ENCODE measurements around the gene PRIM1.

DNA sequence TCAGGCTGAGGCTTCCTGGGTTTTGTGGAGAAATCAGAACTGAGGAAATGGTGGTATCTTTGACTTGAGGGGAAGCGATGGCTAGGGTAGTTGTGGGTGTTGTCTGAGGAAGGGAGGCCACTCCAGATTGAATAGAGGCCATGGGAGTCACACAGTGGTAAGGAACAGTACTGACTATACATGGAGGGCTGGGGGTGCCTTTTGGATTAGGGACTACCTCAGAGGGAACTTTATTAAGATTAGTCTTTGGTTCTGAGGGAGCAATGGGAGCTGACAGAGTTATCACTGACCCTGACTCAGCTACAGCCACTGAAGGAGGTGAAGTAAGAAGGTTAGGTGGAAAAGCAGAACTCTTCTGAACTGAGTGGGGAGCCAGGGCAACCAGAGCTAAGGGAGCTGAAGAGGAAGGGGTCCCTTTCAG is 31.4 kb downstream of the PRIM1 start:
- TF ChIP-seq, protein P1, sequence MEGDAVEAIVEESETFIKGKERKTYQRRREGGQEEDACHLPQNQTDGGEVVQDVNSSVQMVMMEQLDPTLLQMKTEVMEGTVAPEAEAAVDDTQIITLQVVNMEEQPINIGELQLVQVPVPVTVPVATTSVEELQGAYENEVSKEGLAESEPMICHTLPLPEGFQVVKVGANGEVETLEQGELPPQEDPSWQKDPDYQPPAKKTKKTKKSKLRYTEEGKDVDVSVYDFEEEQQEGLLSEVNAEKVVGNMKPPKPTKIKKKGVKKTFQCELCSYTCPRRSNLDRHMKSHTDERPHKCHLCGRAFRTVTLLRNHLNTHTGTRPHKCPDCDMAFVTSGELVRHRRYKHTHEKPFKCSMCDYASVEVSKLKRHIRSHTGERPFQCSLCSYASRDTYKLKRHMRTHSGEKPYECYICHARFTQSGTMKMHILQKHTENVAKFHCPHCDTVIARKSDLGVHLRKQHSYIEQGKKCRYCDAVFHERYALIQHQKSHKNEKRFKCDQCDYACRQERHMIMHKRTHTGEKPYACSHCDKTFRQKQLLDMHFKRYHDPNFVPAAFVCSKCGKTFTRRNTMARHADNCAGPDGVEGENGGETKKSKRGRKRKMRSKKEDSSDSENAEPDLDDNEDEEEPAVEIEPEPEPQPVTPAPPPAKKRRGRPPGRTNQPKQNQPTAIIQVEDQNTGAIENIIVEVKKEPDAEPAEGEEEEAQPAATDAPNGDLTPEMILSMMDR (CRISPR knock-in tag; IDR thresholded peaks at IDR 0.05) = no peak
- TF ChIP-seq ZNF660 (CRISPR knock-in tag; IDR thresholded peaks at IDR 0.05; ENCODE audit: borderline replicate concordance, low read depth) (no peak), CHD2 (IDR thresholded peaks at IDR 0.05; ENCODE audit: low read depth, low read length) (no peak), KAT7 (CRISPR knock-in tag; IDR thresholded peaks at IDR 0.05; ENCODE audit: borderline replicate concordance) (no peak)
- TF ChIP-seq, protein P2, sequence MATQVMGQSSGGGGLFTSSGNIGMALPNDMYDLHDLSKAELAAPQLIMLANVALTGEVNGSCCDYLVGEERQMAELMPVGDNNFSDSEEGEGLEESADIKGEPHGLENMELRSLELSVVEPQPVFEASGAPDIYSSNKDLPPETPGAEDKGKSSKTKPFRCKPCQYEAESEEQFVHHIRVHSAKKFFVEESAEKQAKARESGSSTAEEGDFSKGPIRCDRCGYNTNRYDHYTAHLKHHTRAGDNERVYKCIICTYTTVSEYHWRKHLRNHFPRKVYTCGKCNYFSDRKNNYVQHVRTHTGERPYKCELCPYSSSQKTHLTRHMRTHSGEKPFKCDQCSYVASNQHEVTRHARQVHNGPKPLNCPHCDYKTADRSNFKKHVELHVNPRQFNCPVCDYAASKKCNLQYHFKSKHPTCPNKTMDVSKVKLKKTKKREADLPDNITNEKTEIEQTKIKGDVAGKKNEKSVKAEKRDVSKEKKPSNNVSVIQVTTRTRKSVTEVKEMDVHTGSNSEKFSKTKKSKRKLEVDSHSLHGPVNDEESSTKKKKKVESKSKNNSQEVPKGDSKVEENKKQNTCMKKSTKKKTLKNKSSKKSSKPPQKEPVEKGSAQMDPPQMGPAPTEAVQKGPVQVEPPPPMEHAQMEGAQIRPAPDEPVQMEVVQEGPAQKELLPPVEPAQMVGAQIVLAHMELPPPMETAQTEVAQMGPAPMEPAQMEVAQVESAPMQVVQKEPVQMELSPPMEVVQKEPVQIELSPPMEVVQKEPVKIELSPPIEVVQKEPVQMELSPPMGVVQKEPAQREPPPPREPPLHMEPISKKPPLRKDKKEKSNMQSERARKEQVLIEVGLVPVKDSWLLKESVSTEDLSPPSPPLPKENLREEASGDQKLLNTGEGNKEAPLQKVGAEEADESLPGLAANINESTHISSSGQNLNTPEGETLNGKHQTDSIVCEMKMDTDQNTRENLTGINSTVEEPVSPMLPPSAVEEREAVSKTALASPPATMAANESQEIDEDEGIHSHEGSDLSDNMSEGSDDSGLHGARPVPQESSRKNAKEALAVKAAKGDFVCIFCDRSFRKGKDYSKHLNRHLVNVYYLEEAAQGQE (IDR thresholded peaks at IDR 0.05; ENCODE audit: borderline replicate concordance in 1 of 2, low read depth in 1 of 2, low read length in 2 of 2) = no peak
